H1 (cell line): ENCODE results near the gene LITAF.

Source experiments
- EZH2 ChIP-seq: fragments of 200-600 bp; sonication (generic); IDR thresholded peaks from 2 replicates; pipeline ENCODE4 v1.7.1; 2012; ENCODE audit warnings: low read depth, mild to moderate bottlenecking, moderate library complexity, low read length, inconsistent platforms; ENCODE audit not compliant: severe bottlenecking
- GABPA ChIP-seq: IDR thresholded peaks from 2 replicates; pipeline ENCODE4 v1.6.1; 2011; ENCODE audit warnings: mild to moderate bottlenecking, low read length, moderate library complexity, borderline replicate concordance; ENCODE audit not compliant: insufficient read depth
- JUND ChIP-seq: IDR thresholded peaks from 2 replicates; pipeline ENCODE4 v1.6.1; 2011; ENCODE audit warnings: mild to moderate bottlenecking, improper control_type of control experiment, low read length
- NRF1 ChIP-seq: IDR thresholded peaks from 2 replicates; pipeline ENCODE4 v1.6.1; 2011; ENCODE audit warnings: mild to moderate bottlenecking, low read depth, low read length, improper control_type of control experiment
- POLR2AphosphoS5 ChIP-seq: IDR thresholded peaks from 2 replicates; pipeline ENCODE4 v1.6.1; 2011; ENCODE audit warnings: low read depth, low read length
- RAD21 ChIP-seq, 2 experiments: IDR thresholded peaks in 1 of 2; conservative IDR thresholded peaks in 1 of 2; 2 replicates each; pipeline ENCODE4 v1.6.1; 2011; ENCODE audit warnings: low read depth in 2 of 2, low read length in 2 of 2, improper control_type of control experiment in 1 of 2, inconsistent platforms in 1 of 2, mild to moderate bottlenecking in 1 of 2, moderate library complexity in 1 of 2
- RFX5 ChIP-seq: IDR thresholded peaks from 2 replicates; pipeline ENCODE4 v1.6.1; 2011; ENCODE audit warnings: low read depth, low read length, improper control_type of control experiment, borderline replicate concordance
- SIN3A ChIP-seq, 2 experiments: IDR thresholded peaks in 1 of 2; conservative IDR thresholded peaks in 1 of 2; 2 replicates each; pipeline ENCODE4 v1.6.1; 2011 to 2012; ENCODE audit warnings: low read length in 2 of 2, improper control_type of control experiment in 1 of 2, low read depth in 1 of 2, mild to moderate bottlenecking in 1 of 2
- SP1 ChIP-seq: IDR thresholded peaks from 2 replicates; pipeline ENCODE4 v1.6.1; 2011; ENCODE audit warnings: low read depth, low read length
- ZNF274 ChIP-seq: IDR thresholded peaks from 2 replicates; pipeline ENCODE4 v1.7.0; 2012; ENCODE audit warnings: low read length, borderline replicate concordance; ENCODE audit errors: extremely low read depth
- TF ChIP-seq, protein P1 (sequence below), 3 experiments: IDR thresholded peaks; 1 replicate in 2 of 3; 2 replicates in 1 of 3; pipeline versions ENCODE4 v1.5.1 to v1.6.1; 2011; ENCODE audit warnings: low read length in 3 of 3, mild to moderate bottlenecking in 3 of 3, inconsistent platforms in 2 of 3, low read depth in 1 of 3, moderate library complexity in 1 of 3; ENCODE audit not compliant: insufficient read depth in 1 of 3; ENCODE audit errors: control extremely low read depth in 1 of 3

DNA sequence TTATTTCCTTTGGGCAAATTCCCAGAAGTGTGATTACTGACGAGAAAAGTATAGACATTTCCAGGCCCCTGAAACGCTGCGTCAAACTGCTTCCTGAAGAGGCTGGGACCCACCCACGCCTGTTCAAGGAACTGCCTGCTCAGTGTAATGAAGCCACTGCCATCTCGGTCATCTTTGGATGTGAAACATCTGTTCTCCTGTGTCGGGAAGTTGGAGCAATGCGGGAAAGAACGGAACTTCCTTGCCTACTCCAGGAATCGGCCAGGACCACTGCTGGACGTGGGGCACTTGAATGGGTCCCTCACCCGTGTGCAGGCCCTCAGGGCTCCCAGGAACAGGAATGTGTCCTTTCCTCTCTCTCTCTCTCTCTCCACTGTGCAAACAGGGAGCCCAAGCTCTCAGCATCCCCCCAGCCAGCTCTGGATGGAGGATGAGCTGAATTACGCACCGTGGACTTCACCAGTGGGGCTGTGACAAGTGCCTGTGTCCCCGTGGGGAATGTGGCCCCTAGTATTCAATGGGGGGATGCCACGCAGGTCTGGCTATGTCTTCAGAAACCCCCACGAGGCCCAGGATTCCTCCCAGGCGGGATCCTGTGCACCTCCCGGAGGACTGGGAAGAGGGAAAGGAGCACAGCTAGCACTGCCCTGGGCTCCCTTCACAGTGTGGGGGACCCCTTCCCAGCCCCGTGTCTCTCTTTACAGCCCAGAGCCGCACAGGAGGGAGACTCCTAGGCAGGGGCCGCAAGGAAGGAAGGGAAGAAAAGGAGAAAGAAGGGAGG lies 18.3 kb upstream of the LITAF start:
- TF ChIP-seq POLR2AphosphoS5 (no peak), SIN3A (conservative IDR thresholded peaks at IDR 0.05 in 1 of 2, IDR thresholded peaks at IDR 0.05 in 1 of 2; ENCODE audit: low read depth in 1 of 2, low read length in 2 of 2) (no peak), ZNF274 (no peak), SP1 (no peak), RAD21 (IDR thresholded peaks at IDR 0.05 in 1 of 2, conservative IDR thresholded peaks at IDR 0.05 in 1 of 2; ENCODE audit: low read depth in 2 of 2, low read length in 2 of 2) (no peak), GABPA (no peak), NRF1 (no peak), JUND (no peak), EZH2 (no peak), RFX5 (no peak)
- TF ChIP-seq, protein P1, sequence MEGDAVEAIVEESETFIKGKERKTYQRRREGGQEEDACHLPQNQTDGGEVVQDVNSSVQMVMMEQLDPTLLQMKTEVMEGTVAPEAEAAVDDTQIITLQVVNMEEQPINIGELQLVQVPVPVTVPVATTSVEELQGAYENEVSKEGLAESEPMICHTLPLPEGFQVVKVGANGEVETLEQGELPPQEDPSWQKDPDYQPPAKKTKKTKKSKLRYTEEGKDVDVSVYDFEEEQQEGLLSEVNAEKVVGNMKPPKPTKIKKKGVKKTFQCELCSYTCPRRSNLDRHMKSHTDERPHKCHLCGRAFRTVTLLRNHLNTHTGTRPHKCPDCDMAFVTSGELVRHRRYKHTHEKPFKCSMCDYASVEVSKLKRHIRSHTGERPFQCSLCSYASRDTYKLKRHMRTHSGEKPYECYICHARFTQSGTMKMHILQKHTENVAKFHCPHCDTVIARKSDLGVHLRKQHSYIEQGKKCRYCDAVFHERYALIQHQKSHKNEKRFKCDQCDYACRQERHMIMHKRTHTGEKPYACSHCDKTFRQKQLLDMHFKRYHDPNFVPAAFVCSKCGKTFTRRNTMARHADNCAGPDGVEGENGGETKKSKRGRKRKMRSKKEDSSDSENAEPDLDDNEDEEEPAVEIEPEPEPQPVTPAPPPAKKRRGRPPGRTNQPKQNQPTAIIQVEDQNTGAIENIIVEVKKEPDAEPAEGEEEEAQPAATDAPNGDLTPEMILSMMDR (IDR thresholded peaks at IDR 0.05; ENCODE audit: control extremely low read depth in 1 of 3, insufficient read depth in 1 of 3, low read depth in 1 of 3, low read length in 3 of 3): no peak
